Keratinocyte (primary cell): Measurements from ENCODE around the gene NDUFV1. TPM values are rescaled to one million over a fixed set of nuclear protein-coding genes. Genes with fewer than 3 reads are reported as not detected.
"Not testable (repeated sequence)": the region's sequence is repeated elsewhere in the genome, so short reads cannot be mapped to it uniquely, and the experiment has no call there.

Experiments
- DNase-seq: peaks from one replicate; pipeline ENCODE4 v3.0.0-alpha.2; 2011; ENCODE audit warnings: low read depth, missing footprints, low spot score
- FAIRE-seq: peaks from 2 replicates; lab custom pipeline; 2011; peaks lifted over from hg19 to GRCh38; lab: Jason Lieb, UNC
- H2AFZ ChIP-seq: 2 replicates; pipeline ENCODE4 v1.6.0; 2012; ENCODE audit warnings: low read length, control low read depth, inconsistent platforms; ENCODE audit not compliant: control insufficient read depth
- H3K27ac ChIP-seq: 2 replicates; pipeline ENCODE4 v1.5.1; 2011; ENCODE audit warnings: low read length; ENCODE audit not compliant: control insufficient read depth, insufficient read depth
- H3K27me3 ChIP-seq: 3 replicates; pipeline ENCODE4 v1.6.0; 2011; ENCODE audit warnings: low read length; ENCODE audit not compliant: control insufficient read depth, insufficient read depth; ENCODE audit errors: extremely low read depth
- H3K36me3 ChIP-seq, 2 experiments: 2 replicates in 1 of 2; 3 replicates in 1 of 2; pipeline ENCODE4 v1.5.1; 2011; ENCODE audit warnings: low read length in 2 of 2, mild to moderate bottlenecking in 1 of 2; ENCODE audit not compliant: control insufficient read depth in 2 of 2, insufficient read depth in 2 of 2; ENCODE audit errors: extremely low read depth in 1 of 2
- H3K4me1 ChIP-seq: 3 replicates; pipeline ENCODE4 v1.5.1; 2011; ENCODE audit warnings: low read length; ENCODE audit not compliant: control insufficient read depth, insufficient read depth; ENCODE audit errors: extremely low read depth
- H3K4me2 ChIP-seq: 3 replicates; pipeline ENCODE4 v1.6.0; 2011; ENCODE audit warnings: low read depth, low read length; ENCODE audit not compliant: control insufficient read depth, insufficient read depth; ENCODE audit errors: extremely low read depth
- H3K4me3 ChIP-seq, 3 experiments: fragments of 200-600 bp in 1 of 3; sonication (generic) in 1 of 3; 2 replicates in 2 of 3; 3 replicates in 1 of 3; pipeline ENCODE4 v1.5.1; 2011 to 2016; ENCODE audit warnings: low read length in 3 of 3, mild to moderate bottlenecking in 3 of 3, control low read depth in 2 of 3, inconsistent platforms in 1 of 3, low read depth in 1 of 3, mixed read lengths in 1 of 3, mixed run types in 1 of 3, moderate library complexity in 1 of 3; ENCODE audit not compliant: control insufficient read depth in 2 of 3, insufficient read depth in 2 of 3; ENCODE audit errors: extremely low read depth in 1 of 3
- H3K79me2 ChIP-seq: 2 replicates; pipeline ENCODE4 v1.6.0; 2012; ENCODE audit warnings: low read length; ENCODE audit not compliant: control insufficient read depth, insufficient read depth
- H3K9ac ChIP-seq: 3 replicates; pipeline ENCODE4 v1.6.0; 2011; ENCODE audit warnings: low read length; ENCODE audit not compliant: control insufficient read depth, insufficient read depth; ENCODE audit errors: extremely low read depth
- H3K9me1 ChIP-seq: 3 replicates; pipeline ENCODE4 v1.6.0; 2011; ENCODE audit warnings: low read length; ENCODE audit not compliant: control insufficient read depth, insufficient read depth; ENCODE audit errors: extremely low read depth
- H3K9me3 ChIP-seq: 2 replicates; pipeline ENCODE4 v1.5.1; 2012; ENCODE audit warnings: low read depth, low read length; ENCODE audit not compliant: control insufficient read depth
- H4K20me1 ChIP-seq: 3 replicates; pipeline ENCODE4 v1.6.0; 2011; ENCODE audit warnings: low read length; ENCODE audit not compliant: control insufficient read depth, insufficient read depth; ENCODE audit errors: extremely low read depth
- EZH2 ChIP-seq: IDR thresholded peaks from one replicate; pipeline ENCODE4 v1.6.1; 2012; ENCODE audit warnings: inconsistent platforms, mild to moderate bottlenecking, low read length, moderate library complexity
- dilution Hi-C: fragments of 300-500 bp; cut with MboI; formaldehyde crosslinking; loops from one replicate; pipeline ENCODE4 v1.7.0; 2020; ENCODE audit warnings: low sequenced_read_pairs; ENCODE audit not compliant: extremely low pct_ligation_motif_present
- polyA plus RNA-seq, 5 experiments: library from polyadenylated mRNA; depleted of rRNA in 3 of 5; stranded (reverse) in 3 of 5; stranded (forward) in 1 of 5; unstranded in 1 of 5; fragments of >200 nt; gene quantifications; 1 replicate in 1 of 5; 2 replicates in 3 of 5; 3 replicates in 1 of 5; pipeline versions ENCODE4 v1.2.1 to v1.2.3, GENCODE V29; 2011 to 2012; ENCODE audit warnings: missing spikeins in 2 of 5, low read depth in 1 of 5, low replicate concordance in 1 of 5
- TF ChIP-seq, protein P1 (sequence below), 3 experiments: IDR thresholded peaks in 1 of 3; conservative IDR thresholded peaks in 1 of 3; optimal IDR thresholded peaks in 1 of 3; 2 replicates in 2 of 3; 3 replicates in 1 of 3; pipeline versions ENCODE3 to v1.5.1; 2011; ENCODE audit warnings: low read length in 3 of 3, mild to moderate bottlenecking in 3 of 3, moderate library complexity in 2 of 3, control low read depth in 1 of 3, inconsistent platforms in 1 of 3; ENCODE audit not compliant: insufficient read depth in 2 of 3; ENCODE audit errors: extremely low read depth in 1 of 3

NDUFV1 gene
- polyA plus RNA-seq, 1 donor (not counting 4 experiments of a cell fraction or from before 2014, with no cell fraction given) = 102 TPM

DNA sequence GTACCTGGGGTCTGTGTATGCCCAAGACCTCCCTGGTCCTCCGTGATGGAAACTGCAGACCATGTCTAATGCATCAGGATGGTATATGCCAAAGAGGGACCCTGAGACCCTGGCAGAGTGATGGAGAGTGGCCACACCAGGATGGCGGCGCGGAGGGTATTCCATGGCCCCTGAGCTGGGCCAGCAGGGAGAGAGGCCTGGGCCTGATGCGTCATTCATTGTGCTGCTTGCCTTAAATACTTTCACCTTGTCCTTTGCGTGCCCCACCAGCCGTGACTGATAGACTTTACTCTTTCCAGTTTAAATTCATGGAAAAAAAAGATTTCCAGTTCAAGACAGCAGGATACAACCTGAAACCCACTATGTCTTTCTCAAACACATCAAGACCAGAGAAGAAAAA is 5.6 kb upstream of the NDUFV1 start:
- no peak overlapping the region for H3K27ac ChIP-seq
- FAIRE-seq (no peak), DNase-seq (no peak)
- H4K20me1 ChIP-seq = no peaks in the 10 kb centered on the region
- no peaks in the 10 kb centered on the region for H3K9me1 ChIP-seq
- peaks cover 1% of the 10 kb centered on the region for H3K4me1 ChIP-seq
- TF ChIP-seq, protein P1, sequence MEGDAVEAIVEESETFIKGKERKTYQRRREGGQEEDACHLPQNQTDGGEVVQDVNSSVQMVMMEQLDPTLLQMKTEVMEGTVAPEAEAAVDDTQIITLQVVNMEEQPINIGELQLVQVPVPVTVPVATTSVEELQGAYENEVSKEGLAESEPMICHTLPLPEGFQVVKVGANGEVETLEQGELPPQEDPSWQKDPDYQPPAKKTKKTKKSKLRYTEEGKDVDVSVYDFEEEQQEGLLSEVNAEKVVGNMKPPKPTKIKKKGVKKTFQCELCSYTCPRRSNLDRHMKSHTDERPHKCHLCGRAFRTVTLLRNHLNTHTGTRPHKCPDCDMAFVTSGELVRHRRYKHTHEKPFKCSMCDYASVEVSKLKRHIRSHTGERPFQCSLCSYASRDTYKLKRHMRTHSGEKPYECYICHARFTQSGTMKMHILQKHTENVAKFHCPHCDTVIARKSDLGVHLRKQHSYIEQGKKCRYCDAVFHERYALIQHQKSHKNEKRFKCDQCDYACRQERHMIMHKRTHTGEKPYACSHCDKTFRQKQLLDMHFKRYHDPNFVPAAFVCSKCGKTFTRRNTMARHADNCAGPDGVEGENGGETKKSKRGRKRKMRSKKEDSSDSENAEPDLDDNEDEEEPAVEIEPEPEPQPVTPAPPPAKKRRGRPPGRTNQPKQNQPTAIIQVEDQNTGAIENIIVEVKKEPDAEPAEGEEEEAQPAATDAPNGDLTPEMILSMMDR (optimal IDR thresholded peaks at IDR 0.05 in 1 of 3, IDR thresholded peaks at IDR 0.05 in 1 of 3, conservative IDR thresholded peaks at IDR 0.05 in 1 of 3; ENCODE audit: extremely low read depth in 1 of 3, insufficient read depth in 2 of 3, low read length in 3 of 3) = no peak
- no peak for TF ChIP-seq EZH2
- H3K4me3 ChIP-seq = no peak overlapping the region
- H3K9me3 ChIP-seq = no peaks in the 10 kb centered on the region
- H3K9ac ChIP-seq = no peak overlapping the region
- dilution Hi-C loops = no loop called here
- H2AFZ ChIP-seq = no peak overlapping the region
- no peaks in the 10 kb centered on the region for H3K79me2 ChIP-seq
- no peaks in the 10 kb centered on the region for H3K36me3 ChIP-seq
- no peaks in the 10 kb centered on the region for H3K27me3 ChIP-seq
- no peak overlapping the region for H3K4me2 ChIP-seq

DNA sequence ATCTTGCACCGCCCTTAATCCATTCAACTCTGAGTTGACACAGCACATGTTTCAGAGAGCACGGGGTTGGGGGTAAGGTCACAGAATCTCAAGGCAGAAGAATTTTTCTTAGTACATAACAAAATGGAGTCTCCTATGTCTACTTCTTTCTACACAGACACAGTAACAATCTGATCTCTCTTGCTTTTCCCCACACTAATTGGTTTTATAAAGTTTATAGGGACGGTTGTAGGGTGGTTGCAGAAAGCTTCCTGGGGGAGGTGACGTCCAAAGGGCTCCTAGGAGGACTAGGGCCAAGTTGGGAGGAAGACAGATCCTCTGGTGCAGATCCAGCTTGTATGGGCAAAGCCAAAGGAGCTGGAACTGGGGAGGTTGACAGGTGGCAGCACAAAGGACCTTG is 2.6 kb upstream of the NDUFV1 start:
- H3K4me3 ChIP-seq, dilution Hi-C loops, DNase-seq: not testable (repeated sequence)

DNA sequence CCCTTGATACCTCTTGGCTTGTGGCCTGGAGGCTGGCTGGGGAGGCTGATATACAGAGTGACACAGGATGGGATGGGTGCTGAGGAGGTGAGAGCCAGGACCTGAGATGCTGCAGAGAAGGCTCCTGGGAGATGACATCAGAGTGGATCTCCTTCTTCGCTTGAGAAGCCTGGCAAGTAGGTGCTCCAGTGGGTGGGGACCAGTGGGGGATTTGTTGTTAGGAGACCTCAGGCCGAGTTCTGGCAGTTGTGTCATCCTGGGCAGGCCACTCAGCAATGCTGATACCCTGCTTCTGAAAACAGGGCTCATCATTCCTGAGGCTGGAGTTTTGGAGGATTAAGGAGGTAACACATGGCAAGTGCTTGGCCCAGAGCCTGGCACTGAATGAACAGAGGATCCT is 1.9 kb upstream of the NDUFV1 start:
- Histone ChIP-seq H3K36me3 (peaks cover 8 to 11% of the 10 kb centered on the region in 2 experiments), H3K27ac (no peak overlapping the region), H3K27me3 (no peaks in the 10 kb centered on the region), H3K4me3 (no peak overlapping the region), H3K79me2 (peaks cover 17% of the 10 kb centered on the region), H3K9me3 (no peaks in the 10 kb centered on the region), H3K4me1 (peaks cover 10% of the 10 kb centered on the region), H3K9me1 (no peaks in the 10 kb centered on the region), H3K4me2 (no peak overlapping the region), H4K20me1 (no peaks in the 10 kb centered on the region), H3K9ac (no peak overlapping the region), H2AFZ (no peak overlapping the region)
- TF ChIP-seq EZH2 = no peak
- TF ChIP-seq, protein P1 (optimal IDR thresholded peaks at IDR 0.05 in 1 of 3, IDR thresholded peaks at IDR 0.05 in 1 of 3, conservative IDR thresholded peaks at IDR 0.05 in 1 of 3; ENCODE audit: extremely low read depth in 1 of 3, insufficient read depth in 2 of 3, low read length in 3 of 3) = no peak
- FAIRE-seq (no peak), DNase-seq (no peak)
- dilution Hi-C loops = no loop called here

More for the DNA sequence above, 2.6 kb upstream of the NDUFV1 start:
- H3K4me2 ChIP-seq, H4K20me1 ChIP-seq, FAIRE-seq, H3K36me3 ChIP-seq, H3K27ac ChIP-seq, H3K9me1 ChIP-seq, H3K9me3 ChIP-seq, H3K9ac ChIP-seq, H3K27me3 ChIP-seq, H2AFZ ChIP-seq: not testable (repeated sequence)
- Histone ChIP-seq H3K79me2 (peaks cover 17% of the 10 kb centered on the region), H3K4me1 (peaks cover 10% of the 10 kb centered on the region)
